Measurements from ENCODE around the gene ZDHHC21.
"Not testable (repeated sequence)": the region's sequence is repeated elsewhere in the genome, so short reads cannot be mapped to it uniquely, and the experiment has no call there.

ZDHHC21 gene

DNA sequence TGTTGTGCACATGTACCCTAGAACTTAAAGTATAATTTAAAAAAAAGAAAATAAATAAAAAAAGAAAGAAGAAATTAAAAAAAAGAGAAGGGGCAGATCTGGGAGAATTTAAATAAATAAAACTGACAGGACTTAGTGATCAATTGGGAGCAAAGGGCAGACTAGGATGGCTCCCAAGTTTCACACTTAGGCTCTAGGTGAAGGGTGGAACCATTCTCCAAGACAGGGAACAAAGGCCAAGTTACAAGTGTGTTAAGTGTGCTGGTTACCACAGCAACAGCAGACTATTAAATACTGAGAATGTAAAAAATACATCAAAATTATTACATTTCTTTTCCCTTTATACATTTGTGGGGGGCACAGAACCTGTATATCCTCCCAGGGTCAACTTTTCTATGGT lies 7.1 kb downstream of the ZDHHC21 start:
- ChIA-PET POLR2A (no interaction called here), CTCF (interaction anchor here (1.4 kb wide), 1 partner anchor 25 kb away, joined by 6 read pairs; no protein-coding TSS in a partner anchor)
- TF ChIP-seq, protein P1, sequence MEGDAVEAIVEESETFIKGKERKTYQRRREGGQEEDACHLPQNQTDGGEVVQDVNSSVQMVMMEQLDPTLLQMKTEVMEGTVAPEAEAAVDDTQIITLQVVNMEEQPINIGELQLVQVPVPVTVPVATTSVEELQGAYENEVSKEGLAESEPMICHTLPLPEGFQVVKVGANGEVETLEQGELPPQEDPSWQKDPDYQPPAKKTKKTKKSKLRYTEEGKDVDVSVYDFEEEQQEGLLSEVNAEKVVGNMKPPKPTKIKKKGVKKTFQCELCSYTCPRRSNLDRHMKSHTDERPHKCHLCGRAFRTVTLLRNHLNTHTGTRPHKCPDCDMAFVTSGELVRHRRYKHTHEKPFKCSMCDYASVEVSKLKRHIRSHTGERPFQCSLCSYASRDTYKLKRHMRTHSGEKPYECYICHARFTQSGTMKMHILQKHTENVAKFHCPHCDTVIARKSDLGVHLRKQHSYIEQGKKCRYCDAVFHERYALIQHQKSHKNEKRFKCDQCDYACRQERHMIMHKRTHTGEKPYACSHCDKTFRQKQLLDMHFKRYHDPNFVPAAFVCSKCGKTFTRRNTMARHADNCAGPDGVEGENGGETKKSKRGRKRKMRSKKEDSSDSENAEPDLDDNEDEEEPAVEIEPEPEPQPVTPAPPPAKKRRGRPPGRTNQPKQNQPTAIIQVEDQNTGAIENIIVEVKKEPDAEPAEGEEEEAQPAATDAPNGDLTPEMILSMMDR (IDR thresholded peaks at IDR 0.05; ENCODE audit: control extremely low read depth, extremely low read depth, low read depth, missing control alignments): no peak
- no peak for DNase-seq (ENCODE audit: extremely low spot score)

DNA sequence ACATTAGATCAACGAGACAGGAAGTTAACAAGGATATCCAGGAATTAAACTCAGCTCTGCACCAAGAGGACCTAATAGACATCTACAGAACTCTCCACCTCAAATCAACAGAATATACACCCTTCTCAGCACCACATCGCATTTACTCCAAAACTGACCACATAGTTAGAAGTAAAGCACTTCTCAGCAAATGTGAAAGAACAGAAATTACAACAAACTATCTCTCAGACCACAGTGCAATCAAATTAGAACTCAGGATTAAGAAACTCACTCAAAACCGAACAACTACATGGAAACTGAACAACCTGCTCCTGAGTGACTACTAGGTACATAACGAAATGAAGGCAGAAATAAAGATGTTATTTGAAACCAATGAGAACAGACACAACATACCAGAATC lies 10.6 kb downstream of the ZDHHC21 start:
- DNase-seq (ENCODE audit: extremely low spot score); CTCF ChIA-PET; POLR2A ChIA-PET: not testable (repeated sequence)

DNA sequence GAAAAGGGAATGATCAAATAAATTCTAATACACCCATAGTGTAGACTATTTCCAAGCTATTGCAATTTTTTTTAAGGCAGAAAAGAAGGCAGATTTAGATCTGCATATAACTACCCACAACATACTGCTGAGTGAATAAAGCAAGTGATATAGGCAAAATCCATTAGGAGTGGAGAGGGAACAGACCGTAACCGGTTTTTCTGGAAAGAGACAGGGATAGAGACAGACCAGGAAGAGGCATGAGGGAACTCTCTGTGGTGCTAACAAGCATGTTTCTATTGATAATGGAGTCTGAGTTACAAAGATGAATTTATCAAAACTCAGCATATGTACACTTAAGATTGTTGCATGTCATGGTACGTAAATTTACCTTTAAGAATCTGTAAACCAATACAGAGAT lies 14.5 kb downstream of the ZDHHC21 start:
- no peak for DNase-seq (ENCODE audit: extremely low spot score)
- TF ChIP-seq, protein P1 (IDR thresholded peaks at IDR 0.05; ENCODE audit: control extremely low read depth, extremely low read depth, low read depth, missing control alignments): no peak
- ChIA-PET POLR2A (no interaction called here), CTCF (no interaction called here)

DNA sequence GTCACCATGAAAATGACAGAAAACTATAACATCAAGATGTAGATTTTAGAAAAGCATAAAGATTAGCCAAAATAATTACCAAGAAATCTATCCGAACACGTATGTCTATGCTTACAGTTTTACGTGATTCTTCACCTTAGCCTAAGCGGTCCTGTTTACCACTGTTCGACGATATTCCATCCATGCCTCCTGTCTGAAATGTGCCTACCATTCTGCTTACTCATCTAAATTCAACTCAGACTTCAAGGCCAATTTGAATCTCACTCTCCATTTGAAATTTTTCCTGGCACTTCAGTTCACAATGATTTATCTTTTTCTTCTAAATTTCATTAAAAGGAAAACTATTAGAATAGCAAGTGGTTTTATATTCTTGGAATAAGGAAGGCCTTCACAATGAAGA lies 15.4 kb downstream of the ZDHHC21 start:
- POLR2A ChIA-PET: no interaction called here
- CTCF ChIA-PET: interaction anchor here (1.6 to 3.2 kb wide), 3 partner anchors 13 to 46 kb away, joined by 3 to 17 read pairs (median 7); no protein-coding TSS in a partner anchor
- DNase-seq (ENCODE audit: extremely low spot score): no peak
- TF ChIP-seq, protein P1 (IDR thresholded peaks at IDR 0.05; ENCODE audit: control extremely low read depth, extremely low read depth, low read depth, missing control alignments): no peak

DNA sequence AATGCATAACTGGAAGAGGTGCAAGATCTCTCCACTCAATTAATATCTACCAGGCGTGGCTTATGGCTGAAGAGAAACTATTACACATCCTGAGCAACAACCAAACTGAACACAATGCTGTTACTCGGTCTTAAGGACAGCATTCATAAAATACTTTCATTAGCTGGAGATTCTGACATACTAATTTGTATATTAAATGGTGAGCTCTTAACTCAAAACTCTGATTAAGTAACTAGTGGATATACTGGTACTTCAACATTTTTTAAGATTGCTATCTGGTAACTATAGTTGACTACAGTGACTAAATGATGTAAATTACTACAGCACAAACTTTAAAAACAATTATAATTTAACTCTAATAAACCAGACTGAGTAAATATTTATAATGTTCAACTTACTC lies 15.8 kb downstream of the ZDHHC21 start:
- TF ChIP-seq, protein P1 (IDR thresholded peaks at IDR 0.05; ENCODE audit: control extremely low read depth, extremely low read depth, low read depth, missing control alignments): no peak
- no peak for DNase-seq (ENCODE audit: extremely low spot score)
- ChIA-PET CTCF (interaction anchor here (1.6 to 3.2 kb wide), 3 partner anchors 13 to 47 kb away, joined by 3 to 17 read pairs (median 7); no protein-coding TSS in a partner anchor), POLR2A (no interaction called here)

DNA sequence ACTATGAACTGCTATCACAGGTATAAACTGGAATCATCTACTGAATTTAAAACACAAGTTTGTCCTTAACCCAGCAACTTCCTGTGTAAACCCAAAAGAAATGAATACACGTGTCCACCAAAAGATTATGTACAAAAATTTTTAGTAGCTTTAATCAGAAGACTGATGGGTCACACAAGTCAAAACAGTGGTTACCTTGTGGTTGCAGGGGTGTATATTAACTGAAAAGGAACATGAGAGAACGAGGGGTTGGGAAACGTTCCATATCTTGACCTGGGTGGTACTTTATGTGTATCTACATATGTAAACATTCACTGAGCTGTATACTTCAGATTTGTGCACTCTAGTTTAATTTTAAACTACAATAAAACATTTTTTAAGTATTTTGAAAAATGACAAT lies 18.6 kb downstream of the ZDHHC21 start:
- TF ChIP-seq, protein P1 (IDR thresholded peaks at IDR 0.05; ENCODE audit: control extremely low read depth, extremely low read depth, low read depth, missing control alignments): no peak

DNA sequence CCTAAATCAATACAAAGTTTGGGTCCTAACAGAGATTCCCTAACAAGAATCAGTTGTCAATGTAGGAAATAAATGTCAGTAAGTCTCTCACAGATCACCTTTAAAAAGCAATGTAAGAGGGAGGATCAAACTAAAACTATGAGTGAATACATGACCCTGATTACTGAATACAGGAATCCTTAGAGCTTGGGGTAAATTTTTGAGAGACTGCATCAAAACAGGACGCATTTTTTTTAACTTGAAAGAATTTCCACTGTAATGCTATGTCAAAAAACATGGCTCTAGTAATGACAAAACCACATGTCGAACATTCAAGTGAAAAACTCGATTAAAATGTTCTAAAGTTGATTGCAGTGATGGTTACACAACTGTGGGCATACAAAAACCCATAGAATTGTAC lies 21.9 kb downstream of the ZDHHC21 start:
- CTCF ChIA-PET: no interaction called here
- TF ChIP-seq, protein P1 (IDR thresholded peaks at IDR 0.05; ENCODE audit: control extremely low read depth, extremely low read depth, low read depth, missing control alignments): no peak
- POLR2A ChIA-PET: interaction anchor here (0.6 kb wide), 1 partner anchor 686 kb away, joined by 5 read pairs; no protein-coding TSS in a partner anchor
- DNase-seq (ENCODE audit: extremely low spot score): no peak

More for the DNA sequence above, 18.6 kb downstream of the ZDHHC21 start:
- ChIA-PET POLR2A (no interaction called here), CTCF (interaction anchor here (0.7 to 3.2 kb wide), 3 partner anchors 13 to 27 kb away, joined by 3 to 17 read pairs (median 3); no protein-coding TSS in a partner anchor)
- no peak for DNase-seq (ENCODE audit: extremely low spot score)

Measured in GM10248 (cell line).